ENCODE results near the gene CDC42EP2. TPM values are rescaled to one million over a fixed set of nuclear protein-coding genes. Genes with fewer than 3 reads are reported as not detected.
A peak's percentile ranks its signal among the peaks of the same experiment; 100 is the strongest.

The CDC42EP2 gene
- total RNA-seq, 2 donors from 2014 or later = 15.7 to 16.2 TPM

DNA sequence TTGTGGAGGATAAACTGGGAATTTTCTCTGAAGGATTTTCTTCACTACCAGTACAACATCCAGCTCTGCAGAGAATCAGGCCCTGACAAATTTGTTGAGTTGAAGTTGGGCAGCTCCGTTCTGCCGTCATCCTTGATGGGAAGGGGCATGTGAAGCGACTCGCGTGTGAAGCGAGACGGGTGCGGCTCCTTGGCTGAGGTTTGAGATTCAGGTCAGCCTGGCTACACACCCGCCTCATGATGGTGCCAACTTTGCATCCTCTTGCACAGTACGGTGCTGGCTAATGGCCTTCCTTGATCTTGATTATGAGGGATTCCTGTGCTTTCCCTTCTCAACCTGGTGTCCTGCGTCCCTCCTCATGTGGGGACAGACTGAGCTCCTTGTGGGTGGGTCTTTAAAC, 19.7 kb upstream of the CDC42EP2 start:
- intact Hi-C loops (cut with DNase I) = no loop called here
- DNase-seq (ENCODE audit: low spot score) = peak; percentile 34

DNA sequence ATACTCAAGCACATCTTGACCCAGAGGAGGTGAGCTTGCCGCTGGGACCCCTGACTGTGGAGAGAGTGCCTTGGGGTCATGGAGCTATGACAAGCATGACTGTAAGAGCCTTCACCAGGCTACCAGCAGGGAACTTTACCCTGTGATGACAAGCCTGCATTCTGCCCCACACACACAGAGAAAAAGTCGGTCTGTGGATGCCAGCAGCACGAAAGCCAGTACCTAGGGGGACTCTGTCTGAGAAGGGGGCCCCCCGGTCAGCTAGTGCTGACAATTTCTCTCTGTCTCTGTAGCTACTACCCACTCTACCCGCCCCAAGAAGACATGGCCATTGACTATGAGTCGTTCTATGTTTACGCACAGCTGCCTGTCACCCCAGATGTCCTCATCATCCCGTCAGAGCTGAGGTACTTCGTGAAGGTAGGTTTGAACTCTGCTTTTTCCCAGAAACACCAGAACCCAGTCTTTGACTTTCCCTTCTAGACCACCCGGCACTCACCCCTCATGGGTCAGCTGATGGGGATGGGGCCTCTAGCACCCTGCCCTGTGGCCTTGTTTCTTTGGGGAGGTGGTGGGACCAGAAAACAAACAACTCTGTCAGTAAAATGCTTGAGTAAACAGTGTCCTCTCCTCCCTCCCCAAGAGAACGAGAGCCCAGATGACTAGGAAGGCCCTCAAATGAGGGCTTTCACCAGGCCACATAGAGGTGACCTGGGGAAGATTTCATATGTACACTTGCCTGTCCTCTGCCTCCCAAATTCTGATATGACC, 18.9 kb upstream of the CDC42EP2 start:
- intact Hi-C loops (cut with DNase I) = no loop called here
- DNase-seq (ENCODE audit: low spot score) = peak; percentile 28

DNA sequence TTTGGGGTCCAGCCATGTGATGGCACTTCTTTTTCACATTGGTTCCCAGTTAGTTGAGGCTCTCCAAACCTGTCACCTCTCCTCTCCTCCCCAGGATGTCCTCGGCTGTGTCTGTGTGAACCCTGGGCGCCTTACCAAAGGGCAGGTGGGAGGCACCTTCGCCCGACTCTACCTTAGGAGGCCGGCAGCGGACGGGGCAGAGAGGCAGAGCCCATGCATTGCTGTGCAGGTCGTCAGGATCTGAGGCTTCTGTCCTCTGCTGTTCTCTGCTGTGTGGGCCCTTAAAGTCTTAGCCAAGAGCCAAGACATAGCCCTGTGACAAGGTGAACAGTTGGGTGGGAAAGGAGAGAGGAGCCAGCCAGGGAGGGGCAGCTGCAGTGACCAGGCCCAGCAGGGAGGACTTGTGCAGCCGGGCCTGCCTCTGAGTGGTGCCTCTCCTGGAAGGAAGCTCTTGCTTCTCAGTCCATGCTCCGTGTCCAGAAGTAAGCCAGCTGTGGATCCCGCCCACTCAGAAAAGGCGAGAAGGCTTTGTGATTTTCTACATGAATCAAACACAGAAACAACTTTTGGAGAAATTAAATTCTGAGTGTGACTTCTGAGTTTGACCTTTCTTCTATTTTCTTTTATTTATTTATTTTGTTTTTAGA, 17.5 kb upstream of the CDC42EP2 start:
- intact Hi-C loops (cut with DNase I) = no loop called here
- DNase-seq (ENCODE audit: low spot score) = peak; percentile 82

DNA sequence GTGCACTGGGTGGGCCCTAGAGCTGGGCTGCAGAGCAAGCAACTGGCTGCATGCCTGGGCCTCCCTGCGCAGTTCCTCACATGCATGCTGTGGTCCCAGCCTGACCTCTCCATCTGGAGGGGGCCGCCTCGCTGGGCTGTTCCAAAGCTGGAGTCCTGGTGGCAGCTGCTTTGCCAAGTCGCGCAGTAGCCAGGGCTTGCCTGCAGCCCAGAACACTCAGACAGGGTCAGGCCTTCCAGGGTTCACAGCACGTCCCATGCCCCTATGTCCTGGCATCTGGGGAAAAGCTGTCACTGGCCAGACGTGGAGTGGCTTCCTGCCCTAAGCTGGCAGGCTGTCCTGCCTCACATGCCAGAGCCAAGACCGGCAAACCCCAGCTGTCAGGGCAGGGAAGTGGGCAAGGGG, 16.5 kb upstream of the CDC42EP2 start:
- intact Hi-C loops (cut with DNase I) = no loop called here
- peak; percentile 92 for DNase-seq (ENCODE audit: low spot score)

DNA sequence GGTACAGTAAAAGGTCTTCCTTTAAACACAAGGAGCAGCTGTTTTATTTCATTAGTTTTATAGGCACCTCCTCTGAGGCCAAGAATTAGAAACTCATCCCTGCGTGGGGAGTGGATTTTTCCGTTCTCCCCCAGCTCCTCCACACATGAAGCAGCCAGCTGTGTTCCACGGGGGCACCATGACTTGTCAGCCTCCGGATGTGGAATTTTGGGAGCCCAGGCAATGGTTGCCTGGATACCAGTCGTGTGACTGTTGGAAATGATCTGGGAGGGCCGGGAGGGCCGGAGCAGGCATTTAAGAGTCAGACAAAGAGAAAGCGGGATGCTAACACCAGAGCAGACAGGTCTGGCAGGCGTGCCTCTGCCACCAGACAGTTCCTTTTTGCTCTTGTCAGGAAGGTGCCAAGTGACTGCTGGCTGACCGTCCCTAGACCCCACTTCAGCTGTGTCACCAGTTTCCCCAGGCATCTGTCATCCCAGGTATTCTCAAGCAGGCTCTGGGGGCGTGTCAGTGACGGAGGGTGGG, 15.9 kb upstream of the CDC42EP2 start:
- DNase-seq (ENCODE audit: low spot score) = peak; percentile 91
- intact Hi-C loops (cut with DNase I) = no loop called here

DNA sequence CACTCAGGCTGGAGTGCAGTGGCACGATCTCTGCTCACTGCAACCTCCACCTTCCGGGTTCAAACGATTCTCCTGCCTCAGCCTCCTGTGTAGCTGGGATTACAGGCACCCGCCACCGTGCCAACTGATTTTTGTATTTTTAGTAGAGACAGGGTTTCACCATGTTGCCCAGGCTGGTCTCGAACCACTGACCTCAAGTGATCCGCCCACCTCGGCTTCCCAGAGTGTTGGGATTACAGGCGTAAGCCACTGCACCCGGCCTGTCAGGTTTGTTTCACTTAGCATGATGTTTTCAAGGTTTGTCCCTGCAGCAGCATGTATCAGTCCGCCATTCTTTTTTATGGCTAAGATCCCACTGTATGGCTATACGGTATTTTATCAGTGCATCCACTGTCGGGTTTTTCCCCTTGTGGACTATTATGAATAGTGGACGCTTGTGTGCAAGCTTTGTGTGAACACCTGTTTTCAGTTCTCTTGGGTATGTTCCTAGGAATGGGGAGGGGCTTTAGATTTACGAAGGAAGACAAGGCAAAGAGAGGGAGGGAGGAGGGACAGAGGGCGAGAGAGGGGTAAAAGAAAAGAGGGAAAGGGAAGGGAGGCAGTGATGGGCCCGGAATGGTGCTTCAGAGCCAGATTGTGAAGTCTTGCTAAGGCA, 13.9 kb upstream of the CDC42EP2 start:
- DNase-seq (ENCODE audit: low spot score) = peak; percentile 62
- intact Hi-C loops (cut with DNase I) = loop anchor here in 1 of 2 donors (1.0 kb wide), 1 partner anchor 31 kb away; no protein-coding TSS in a partner anchor

DNA sequence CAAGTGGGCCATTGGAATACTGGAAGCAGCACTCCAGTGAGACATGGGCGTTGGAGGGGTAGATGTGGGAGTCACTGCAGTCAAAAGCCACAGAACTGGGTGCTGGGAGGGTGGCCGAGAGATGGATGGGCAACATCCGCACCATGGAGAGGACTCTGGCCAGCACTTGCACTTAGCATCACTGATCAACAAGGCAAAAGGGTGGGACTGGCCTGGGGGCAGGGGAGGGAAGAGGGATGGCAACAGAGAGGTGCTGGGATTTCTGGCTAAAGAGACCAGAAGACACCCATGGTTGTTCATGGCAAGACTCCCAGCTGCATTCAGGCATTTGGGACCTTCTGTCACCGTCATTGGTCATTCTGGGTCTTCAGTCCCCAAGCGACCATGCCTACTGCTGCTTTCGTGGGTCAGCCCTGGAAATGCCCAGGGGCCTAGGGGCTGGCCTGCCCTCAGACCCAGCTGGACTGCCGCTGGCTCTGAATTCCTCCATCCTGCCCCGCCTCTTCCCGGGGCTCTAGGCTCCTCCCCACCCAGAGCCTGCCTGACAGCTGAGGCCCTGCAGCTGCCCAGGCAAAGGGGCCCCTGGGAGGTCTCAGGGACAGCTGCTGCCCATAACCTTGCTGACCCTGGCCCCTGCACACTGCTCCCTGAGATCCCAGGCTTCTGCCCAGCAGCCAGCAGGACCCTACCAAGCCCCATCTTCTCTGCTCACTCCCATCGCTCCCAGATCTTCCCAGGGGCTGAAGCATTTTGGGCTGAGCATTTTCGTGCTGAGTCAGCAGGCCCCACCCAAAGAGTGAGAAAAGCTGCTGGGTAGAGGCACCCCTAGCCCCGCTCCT, 13.0 kb upstream of the CDC42EP2 start:
- intact Hi-C loops (cut with DNase I) = no loop called here
- DNase-seq (ENCODE audit: low spot score) = peak; percentile 78

DNA sequence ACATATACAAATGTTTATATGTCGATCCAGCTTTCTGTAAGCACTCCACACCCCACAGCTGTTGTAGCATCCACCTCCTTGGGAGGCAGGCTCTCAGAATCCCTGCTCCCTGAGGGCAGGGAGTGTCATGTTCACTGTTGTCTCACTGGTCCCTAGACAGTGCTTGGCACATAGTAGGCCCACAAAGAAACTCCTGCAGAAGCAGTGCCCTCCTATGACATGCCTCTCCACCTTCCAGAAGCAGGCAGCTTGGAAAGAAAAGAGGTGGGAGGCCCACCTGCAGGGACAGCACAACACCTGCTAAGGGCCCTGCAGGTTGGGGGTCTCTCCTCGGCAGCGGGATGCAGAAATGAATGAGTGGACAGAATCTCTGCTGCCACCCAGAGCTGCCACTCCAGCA, 11.1 kb upstream of the CDC42EP2 start:
- DNase-seq (ENCODE audit: low spot score) = no peak
- intact Hi-C loops (cut with DNase I) = no loop called here

DNA sequence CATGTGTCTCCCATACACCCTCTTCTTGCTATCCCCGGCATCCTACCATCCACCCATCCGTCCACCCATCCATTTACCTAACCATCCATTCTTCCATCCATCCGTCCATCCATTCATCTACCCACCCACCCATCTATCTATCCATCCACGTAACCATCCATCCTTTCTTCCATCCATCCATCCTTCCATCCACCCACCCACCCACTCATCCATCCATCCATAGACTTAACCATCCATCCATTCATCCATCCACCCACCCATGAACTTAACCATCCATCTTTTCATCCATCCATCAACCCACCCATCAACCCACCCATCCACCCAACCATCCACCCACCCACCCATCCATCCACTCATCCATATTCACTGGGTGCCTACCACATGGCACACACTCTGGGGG, 10.6 kb upstream of the CDC42EP2 start:
- intact Hi-C loops (cut with DNase I) = no loop called here

DNA sequence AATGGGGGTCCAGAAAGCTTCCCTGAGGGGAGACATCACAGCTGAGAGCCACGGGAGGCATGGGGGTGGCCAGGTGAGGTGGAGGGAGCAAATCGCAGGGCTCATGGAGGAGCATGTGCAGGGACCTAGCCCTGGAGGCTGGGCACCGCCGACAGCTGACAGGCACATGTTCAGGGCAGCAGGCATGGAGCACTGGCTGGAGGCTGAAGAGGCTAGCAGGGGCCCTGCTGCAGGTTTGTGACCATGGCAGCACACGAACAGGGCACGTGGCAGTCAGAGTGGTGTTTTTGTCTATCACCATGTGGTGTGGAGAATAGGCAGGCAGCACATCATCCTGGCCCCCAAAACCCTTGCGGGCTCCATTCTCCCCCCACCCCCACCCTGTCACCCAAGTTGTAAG, 10.1 kb upstream of the CDC42EP2 start:
- no peak for DNase-seq (ENCODE audit: low spot score)
- intact Hi-C loops (cut with DNase I) = no loop called here

More for the DNA sequence above, 10.6 kb upstream of the CDC42EP2 start:
- DNase-seq (ENCODE audit: low spot score) = no peak

DNA sequence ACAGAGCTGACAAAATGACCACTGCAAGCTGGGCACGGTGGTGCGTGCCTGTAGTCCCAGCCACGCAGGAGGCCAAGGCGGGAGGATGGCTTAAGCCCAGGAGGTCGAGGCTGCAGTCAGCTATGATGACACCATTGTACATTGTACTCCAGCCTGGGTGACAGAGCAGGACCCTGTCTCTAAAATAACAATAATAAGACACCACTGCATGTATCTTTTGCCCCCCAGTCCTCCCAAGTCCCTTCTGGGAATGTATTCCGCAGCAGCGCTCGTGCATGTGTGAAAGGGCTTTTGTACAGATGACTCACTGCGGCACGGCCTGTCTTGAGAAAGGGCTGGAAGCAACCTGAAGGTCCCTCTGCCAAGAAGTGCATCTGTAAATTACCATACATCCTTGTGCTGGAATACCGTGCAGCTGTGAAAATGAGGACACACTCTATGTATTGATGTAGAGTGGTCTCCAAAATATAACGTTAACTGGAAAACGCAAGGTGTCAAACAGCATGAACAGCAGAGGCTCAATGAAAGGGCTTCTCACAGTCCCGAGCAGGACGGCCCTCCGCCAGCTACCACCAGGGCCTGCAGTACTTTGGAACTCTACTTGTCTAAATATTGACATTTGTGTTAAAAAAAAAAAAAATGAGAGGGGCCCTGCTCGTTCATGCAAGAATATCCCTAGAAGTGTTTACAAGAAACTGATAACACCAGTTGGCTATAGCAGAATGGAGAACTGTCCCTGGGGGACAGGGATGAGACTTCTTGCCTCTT, 9.0 kb upstream of the CDC42EP2 start:
- DNase-seq (ENCODE audit: low spot score) = no peak
- intact Hi-C loops (cut with DNase I) = no loop called here

DNA sequence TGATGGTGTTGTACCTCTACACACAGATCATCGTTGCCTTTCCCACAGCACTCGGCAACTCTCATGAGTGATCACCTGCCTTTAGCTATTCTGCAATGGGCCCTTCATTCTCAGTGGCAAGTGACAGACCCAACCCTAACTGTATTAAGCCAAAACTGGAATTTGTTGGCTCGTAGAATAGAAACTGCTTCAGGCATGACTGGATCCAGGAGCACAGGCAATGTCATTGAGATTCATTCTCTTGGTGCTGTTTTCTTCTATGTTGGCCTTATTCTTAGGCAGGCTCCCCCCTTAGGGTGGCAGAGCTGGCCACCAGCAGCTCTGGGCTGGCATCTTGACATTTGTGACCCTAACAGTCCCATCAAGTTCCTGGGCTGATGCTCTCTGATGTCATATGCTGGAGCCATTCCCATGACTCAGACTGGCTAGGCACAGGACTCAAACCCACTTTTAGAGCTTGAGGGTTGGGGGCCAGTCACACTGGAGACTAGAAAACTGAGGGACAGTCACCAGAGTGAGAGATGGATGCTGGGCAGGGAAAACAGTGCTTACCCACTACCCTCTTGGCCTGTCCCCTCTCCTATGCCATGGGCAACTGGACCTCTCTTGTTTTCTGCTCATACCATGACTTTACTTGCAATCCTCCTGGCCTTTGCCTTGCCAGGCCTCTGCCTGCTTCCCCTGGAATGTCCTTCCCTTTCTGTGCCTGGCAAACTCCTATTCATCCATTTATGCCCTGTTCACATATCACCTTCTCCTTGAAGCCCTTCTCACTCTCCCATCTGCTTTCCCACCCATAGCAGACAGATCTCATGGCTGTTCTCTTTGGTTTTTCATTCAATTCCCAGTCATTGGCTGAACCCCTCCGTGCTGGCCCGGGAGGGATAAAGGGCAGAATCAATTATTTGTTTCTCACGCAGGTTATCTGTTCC, 7.1 kb upstream of the CDC42EP2 start:
- no peak for DNase-seq (ENCODE audit: low spot score)
- intact Hi-C loops (cut with DNase I) = no loop called here

DNA sequence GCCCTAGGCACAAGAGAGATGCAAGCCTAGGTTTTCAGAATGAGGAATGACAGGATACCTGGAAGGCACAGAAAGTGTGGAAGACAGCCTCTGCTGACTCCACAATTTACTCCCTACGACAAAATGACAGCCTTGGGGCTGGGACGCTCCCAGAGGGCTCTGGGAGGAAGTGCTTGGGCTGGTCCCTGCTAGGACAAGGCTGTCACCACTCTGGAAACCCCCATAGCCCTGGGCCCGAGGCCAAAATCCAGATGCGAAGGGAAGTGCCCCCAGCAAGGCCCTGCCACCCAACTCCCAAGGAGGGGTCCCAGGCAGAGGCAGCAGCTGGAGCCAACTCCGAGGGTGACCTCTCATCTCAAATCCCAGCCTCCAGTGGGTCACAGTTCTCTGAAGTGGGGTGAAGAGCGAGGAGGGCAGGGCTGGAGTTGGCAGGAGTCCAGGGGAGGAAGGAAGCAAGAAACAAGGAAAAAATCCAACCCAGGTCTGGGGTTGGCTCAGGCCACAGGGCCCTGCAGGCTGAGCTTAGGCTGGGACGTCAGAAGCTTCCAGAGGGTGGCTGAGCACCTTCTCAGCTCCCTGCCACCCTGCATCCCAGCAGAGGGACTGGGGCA, 6.3 kb upstream of the CDC42EP2 start:
- intact Hi-C loops (cut with DNase I) = no loop called here
- DNase-seq (ENCODE audit: low spot score) = peak; percentile 88

DNA sequence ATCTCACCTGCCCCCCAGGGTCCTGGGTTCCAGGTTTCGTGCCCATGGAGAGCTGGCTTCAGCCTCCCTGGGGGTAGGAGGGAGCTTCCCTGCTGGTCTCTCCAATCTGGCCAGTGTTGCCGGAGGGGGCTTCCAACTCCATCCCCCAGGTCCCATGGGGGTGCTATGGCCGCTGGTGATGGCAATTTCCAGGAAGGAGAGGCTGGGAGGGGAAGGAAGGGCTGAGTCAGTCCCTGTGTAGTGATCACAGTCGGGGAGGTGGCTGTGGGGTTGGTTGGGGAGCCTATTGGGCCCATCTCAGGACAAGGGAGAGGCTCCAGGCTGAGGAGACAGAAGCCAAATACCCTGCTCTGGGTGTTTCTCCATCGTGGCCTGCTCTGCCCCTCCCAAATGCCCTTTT, 5.7 kb upstream of the CDC42EP2 start:
- DNase-seq (ENCODE audit: low spot score) = no peak
- intact Hi-C loops (cut with DNase I) = no loop called here

DNA sequence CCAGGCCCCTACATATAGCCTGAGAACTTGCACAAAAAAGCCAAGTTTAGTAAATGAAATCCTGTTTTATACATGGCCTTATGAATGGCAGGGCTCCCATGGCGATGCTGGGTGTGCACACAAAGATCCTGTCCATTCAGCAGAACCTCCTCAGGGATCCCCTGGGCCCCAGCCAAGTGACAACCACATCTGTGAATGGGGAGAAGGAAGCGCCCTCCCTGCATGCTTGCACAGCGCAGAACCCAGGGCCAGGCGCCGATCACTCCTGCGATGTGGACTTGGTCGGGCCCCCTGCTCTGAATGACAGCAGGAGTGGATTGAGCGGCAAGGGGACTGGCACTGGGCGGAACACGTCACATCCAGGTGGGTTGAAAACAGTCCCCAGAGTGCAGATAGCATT, 4.5 kb upstream of the CDC42EP2 start:
- intact Hi-C loops (cut with DNase I) = no loop called here

DNA sequence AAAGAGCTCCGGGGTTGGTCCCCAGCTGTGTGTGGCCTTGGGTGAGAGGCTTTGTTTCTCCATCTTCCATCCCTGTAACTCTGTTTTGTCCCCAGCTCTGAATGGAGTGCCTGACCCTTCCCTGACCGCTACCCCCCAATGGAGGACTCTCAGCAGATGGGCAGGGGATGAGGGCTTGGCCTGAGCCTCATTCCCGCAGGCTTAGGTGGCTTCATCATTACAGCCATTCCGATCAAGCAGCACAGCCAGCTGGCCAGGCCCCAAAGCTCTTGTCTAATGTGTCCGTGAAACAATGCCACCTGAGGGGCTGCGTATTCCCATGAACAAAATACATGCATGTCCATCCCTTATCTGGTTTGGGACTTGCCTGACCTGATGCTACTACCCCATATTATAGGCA, 3.9 kb upstream of the CDC42EP2 start:
- no peak for DNase-seq (ENCODE audit: low spot score)
- intact Hi-C loops (cut with DNase I) = no loop called here

More for the DNA sequence above, 4.5 kb upstream of the CDC42EP2 start:
- peak; percentile 88 for DNase-seq (ENCODE audit: low spot score)

DNA sequence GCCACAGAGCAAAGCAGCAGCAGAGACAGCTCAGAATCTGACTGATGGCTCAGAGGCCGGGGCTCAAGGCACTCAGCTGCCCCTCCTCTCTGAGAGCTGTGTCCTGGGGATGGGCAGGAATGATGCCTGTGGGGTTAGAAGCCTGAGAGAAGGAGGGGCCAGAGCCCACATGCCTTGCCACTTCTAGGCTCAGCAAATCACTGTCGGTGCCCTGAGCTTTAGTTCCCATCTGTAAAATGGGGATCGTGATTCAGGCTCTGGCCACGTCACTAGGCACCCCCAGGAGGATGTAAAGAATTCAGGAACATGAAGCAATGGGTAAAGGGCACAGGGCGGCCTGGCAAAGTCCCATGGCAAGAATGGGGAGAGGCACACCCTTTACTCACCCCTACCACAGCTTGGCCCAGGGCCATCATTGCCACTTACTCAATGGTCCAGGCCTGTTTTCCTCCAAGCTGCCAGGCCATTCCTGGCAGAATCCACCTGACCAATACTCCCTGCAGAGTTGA, 3.4 kb upstream of the CDC42EP2 start:
- intact Hi-C loops (cut with DNase I) = no loop called here
- no peak for DNase-seq (ENCODE audit: low spot score)
